Mucosa of gallbladder (tissue), 1 donor: ENCODE data around the gene LKAAEAR1. TPM values are rescaled to one million over a fixed set of nuclear protein-coding genes. Genes with fewer than 3 reads are reported as not detected.

Experiments used
- DNase-seq: peaks from one replicate; pipeline ENCODE4 v3.0.0-alpha.2; 2020; ENCODE audit warnings: low spot score
- total RNA-seq: library from RNA; stranded (reverse); gene quantifications from one replicate; pipeline ENCODE4 v1.2.1, GENCODE V29; 2021
- donor health status: DM: no; HTN: no; CAD: no.

Gene LKAAEAR1
- total RNA-seq, 1 donor from 2014 or later: not detected

- DNase-seq: no peak
Measured at GRCh38 chr20:64065062-64065973, 18.9 kb downstream of the LKAAEAR1 start.

- no peak for DNase-seq
Measured at GRCh38 chr20:64064145-64064698, 20.0 kb downstream of the LKAAEAR1 start.

- no peak for DNase-seq
Measured at GRCh38 chr20:64063389-64064144, 20.6 kb downstream of the LKAAEAR1 start.

GRCh38 chr20:64062596-64063388, 21.4 kb downstream of the LKAAEAR1 start, which contains the start of gene TCEA2:
TSS of gene TCEA2 (plus strand) at chr20:64063198. CDS start at chr20:64063313, 115 bp downstream.
- DNase-seq: peak; percentile 97

- DNase-seq: no peak
Measured at GRCh38 chr20:64062276-64062595, 22.0 kb downstream of the LKAAEAR1 start.

- no peak for DNase-seq
Measured at GRCh38 chr20:64058536-64058935, 25.7 kb downstream of the LKAAEAR1 start.

GRCh38 chr20:64057628-64058498, 26.3 kb downstream of the LKAAEAR1 start:
- DNase-seq: peak; percentile 67

DNA sequence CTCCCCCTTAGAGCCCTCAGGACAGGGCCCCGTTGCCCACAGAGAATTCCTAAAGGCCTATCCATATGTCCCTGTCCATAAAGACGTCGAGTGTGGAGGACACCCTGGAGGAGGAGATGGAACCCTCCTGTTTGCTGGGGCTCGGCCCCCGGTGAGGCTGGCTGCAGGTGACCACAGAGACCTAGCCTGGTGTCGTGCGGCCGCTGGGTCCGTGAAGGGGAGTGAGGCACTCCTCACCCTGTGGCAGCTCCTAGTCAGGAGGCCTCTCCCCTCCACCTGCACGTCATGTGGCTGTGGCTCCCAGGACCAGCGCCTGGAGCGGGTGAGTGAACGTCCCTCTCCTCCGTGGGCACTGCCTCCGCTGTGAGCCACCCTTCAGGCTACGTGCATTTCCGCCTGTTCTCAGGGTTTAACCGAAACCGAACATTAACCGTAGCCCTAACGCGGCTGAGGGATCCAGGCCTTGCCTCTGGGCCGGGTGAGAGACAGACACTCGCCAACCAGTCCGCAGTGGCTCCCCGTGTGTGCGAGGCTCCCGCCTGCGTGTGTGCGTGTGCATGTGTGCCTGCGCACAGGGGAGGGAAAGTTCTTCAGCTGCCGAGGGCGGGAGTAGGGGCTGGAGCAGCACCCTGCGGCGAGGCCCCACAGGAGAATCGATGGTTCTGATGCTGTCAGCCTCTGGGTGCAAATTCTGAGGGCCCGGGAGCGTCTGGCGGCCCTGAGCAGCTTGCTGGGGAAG, 27.1 kb downstream of the LKAAEAR1 start:
- no peak for DNase-seq

DNA sequence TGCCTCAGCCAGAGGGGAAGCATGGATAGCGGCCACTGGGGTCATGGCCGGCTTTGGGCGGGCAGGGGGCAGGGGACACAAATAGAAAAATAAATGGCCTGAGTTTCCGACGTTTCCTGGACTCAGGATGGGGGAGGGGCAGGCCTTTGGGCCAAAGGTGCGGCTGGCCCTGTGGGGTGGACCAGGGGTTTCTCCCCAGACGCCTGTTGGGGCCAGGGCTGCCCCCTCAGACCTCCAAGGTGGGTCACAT, 27.6 kb downstream of the LKAAEAR1 start:
- DNase-seq: no peak

DNA sequence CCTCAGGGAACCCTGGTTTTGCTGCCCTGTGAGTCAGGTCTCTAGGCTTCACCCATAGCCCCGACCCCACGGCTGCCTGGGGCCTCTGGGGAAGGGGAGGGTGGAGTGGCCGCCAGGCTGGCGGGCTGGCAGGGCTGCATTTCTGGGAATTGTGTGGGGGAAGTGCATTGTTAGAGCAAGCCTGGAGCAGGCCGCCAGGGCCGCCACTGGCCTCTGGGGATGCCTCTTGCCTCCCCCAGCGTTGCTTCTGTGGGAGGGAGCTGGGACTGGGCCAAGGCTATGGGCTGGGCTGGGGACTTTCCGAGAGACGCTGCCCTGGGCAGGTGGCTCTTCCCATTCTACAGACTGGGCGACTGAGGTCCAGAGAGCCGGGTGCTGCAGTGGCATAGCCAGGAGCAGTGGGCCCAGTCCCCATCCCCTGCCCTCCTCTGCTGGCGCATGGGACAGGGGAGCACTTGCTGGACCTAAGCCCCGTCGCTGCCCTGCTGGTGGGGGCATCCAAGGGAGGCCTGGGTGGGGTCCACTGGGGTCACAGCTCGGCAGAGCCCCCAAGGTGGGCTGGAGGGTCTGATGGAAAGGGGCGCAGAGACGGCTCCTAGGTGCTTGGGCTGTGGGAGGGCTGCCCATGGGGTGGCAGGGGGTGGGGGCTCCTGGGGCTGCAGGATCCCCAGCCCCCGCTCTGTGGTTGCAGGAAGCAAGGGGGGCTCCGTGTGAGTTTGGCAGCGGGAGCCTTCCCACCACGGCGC, 28.1 kb downstream of the LKAAEAR1 start:
- DNase-seq: no peak

GRCh38 chr20:64055396-64055892, 28.8 kb downstream of the LKAAEAR1 start:
- no peak for DNase-seq

GRCh38 chr20:64053841-64054661, 30.1 kb downstream of the LKAAEAR1 start:
- no peak for DNase-seq

- no peak for DNase-seq
Measured at GRCh38 chr20:64052987-64053840, 31.0 kb downstream of the LKAAEAR1 start.

- DNase-seq: no peak
Measured at GRCh38 chr20:64052326-64052722, 31.9 kb downstream of the LKAAEAR1 start.

DNA sequence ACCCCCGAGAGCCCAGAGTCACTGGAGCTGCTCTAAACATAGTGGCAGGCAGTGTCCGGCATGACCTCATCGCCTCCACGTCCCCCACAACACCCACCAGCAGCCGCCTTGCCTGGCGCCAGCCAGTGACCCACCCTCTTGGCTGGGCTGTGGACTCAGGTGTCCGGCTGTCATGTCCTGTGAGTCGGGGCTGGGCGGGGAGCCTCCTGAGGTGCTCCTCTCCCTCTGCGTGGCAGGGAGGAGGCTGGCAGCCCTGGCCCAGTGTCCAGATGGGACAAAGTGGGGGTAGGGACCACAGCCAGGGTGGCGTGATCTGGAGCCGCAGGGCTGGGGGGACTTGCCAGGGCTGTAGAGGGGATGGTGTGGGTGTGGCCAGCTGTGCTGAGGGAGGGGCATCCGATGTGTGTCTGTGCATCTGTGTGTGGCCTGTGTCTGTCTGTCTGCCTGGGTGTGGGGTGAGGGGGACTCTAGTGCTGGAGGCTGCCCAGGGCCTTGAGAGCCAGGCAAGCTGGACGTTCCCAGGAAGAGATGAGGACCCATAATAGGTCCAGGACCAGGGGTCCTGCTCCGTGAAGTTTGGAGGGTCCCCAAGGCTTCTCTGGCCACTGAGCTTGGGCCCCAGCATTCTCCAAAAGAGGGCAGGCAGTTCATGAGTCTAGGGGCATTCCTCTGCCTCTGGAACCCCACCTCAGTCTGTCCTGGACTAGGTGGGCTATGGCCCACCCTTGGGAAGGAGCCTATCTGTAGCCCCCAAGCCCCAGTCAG, 32.5 kb downstream of the LKAAEAR1 start:
- DNase-seq: no peak

- DNase-seq: no peak
Measured at GRCh38 chr20:64051033-64051452, 33.2 kb downstream of the LKAAEAR1 start.
